ENCODE data around the gene OXCT2.
"Not testable (repeated sequence)": the region's sequence is repeated elsewhere in the genome, so short reads cannot be mapped to it uniquely, and the experiment has no call there.

OXCT2 gene

DNA sequence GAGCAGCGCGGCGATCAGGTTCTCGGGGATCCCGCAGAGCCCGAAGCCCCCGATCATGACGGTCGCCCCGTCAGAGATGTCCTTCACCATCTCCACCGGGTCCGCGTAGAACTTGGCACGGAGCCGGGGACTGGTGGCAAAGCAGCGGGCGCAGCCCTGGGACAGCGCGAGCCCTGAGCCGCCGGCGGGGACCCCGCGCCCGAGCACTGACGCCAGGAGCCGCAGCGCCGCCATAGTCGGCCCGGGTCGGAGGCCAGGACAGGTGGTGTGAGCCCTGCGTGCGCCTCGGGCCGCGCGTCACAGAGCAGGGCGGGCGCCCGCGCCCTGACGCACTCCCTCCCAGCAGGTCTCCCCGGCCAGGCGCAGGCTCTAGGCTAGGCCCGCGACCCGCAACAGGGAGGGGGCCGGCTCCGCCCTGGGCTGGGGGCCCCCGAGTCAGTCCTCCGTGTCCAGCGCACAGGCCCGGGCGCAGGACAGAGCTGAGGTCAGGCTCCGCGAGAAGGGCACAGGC, at the start of gene OXCT2:
TSS of gene OXCT2 (minus strand) at position 327 of the 511 bp plus-strand sequence. CDS start at position 234, 93 bp downstream.
- H3K9me3 Mint-ChIP-seq (ENCODE audit: low read depth); H3K27ac Mint-ChIP-seq; H3K4me1 Mint-ChIP-seq (ENCODE audit: low read depth); H3K27me3 Mint-ChIP-seq; H3K36me3 Mint-ChIP-seq: not testable (repeated sequence)
- H3K4me3 Mint-ChIP-seq: peak within 1 kb of the TSS; percentile 75

DNA sequence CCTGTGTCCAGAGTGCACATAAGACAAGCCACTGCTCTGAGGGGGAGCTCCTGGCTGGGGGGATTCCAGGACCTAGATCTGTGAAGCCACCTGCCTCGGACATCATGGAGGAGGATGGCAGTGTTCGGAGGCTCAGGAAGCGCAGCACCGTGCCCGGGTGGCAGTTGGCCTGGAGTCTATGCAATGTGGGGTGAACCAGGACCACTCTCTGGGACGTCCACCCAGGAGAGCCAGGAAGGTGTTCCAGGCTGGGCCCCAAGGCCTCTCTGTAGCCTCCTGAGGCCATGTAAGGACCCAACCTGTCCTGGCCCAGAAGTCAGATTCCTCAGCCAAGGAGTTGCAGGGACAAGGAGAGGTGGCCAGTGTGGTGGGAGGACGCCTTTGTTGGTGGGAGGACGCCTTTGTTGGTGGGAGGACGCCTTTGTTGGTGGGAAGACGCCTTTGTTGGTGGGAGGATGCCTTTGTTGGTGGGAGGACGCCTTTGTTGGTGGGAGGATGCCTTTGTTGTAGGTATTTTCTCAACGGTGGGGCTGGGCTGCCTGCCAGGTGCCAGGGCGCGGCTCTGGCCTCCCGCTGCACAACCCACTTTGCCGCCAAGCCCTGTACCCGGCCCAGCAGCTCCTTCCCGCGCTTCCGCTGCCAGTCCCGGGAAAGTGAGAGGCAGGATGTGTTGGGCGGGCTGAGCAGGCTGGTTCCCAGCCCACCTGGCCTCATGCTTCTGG, 48.1 kb upstream of the OXCT2 start:
- no peak overlapping the region for H3K4me3 Mint-ChIP-seq
- no peaks in the 10 kb centered on the region for H3K36me3 Mint-ChIP-seq
- no peaks in the 10 kb centered on the region for H3K9me3 Mint-ChIP-seq (ENCODE audit: low read depth)

DNA sequence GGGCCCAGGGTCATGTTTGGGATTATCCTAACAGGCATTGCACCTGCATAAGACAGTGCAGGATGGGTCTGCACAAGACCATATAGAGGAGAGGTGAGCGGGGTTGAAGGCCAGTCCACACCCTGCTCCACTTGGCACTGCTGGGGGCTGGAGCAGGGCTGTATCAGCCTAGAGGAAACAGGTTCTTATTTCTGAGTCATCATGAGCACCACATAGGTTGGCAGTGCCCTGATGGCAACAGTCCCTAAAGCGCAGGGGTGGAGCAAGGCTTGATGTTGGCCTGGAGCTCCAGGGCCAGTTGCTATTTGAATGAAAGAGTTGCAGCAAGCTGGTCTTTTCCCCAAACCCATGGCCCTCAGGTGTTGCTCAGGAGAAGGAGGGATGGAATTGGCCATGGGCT, 47.3 kb upstream of the OXCT2 start:
- Mint-ChIP-seq H3K9me3 (ENCODE audit: low read depth) (no peaks in the 10 kb centered on the region), H3K4me1 (ENCODE audit: low read depth) (peaks cover 22% of the 10 kb centered on the region), H3K27ac (no peak overlapping the region), H3K36me3 (no peaks in the 10 kb centered on the region), H3K4me3 (no peak overlapping the region), H3K27me3 (peaks cover 14% of the 10 kb centered on the region)

More for the DNA sequence above, 48.1 kb upstream of the OXCT2 start:
- H3K27me3 Mint-ChIP-seq: peaks cover 15% of the 10 kb centered on the region
- H3K27ac Mint-ChIP-seq: no peak overlapping the region
- peaks cover 22% of the 10 kb centered on the region for H3K4me1 Mint-ChIP-seq (ENCODE audit: low read depth)

DNA sequence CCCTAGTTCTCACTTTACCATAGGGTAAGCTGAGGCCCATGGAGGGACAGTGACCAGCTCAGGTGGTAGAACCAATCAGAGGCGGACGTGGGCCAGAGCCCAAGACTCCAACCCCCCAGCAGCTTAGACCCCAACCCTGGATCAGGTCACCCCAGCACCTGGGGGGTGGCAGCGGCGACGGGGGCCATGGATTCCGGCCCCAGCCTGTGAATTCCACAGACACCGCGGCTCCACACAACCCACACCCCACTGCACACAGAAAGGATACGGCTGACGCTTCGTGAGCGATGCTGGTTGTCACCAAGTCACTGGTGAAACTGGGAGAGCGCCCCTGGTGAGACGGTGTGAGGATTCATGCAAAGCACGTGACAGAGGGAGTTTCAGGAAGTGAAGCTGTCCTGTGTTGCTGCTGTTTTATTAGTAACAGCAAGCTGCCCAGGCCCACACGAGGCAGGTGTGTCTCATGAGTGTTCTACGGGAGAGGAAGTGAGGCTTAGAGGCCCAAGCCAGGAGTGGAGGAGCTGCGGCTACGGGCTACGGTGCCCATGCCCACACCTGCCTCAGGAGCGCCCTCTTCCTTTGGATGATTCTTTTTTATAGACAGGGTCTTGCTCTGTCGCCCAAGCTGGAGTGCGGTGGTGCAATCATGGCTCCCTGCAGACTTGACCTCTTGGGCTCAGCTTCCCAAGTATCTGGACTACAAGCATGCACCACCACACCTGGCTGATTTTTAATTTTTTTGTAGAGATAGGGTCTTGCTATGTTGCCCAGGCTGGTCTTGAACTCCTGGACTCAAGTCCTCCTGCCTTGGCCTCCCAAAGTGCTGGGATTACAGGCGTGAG, 46.2 kb upstream of the OXCT2 start:
- Mint-ChIP-seq H3K4me1 (ENCODE audit: low read depth) (peaks cover 22% of the 10 kb centered on the region), H3K4me3 (peak overlapping the region; percentile 61), H3K27me3 (peaks cover 15% of the 10 kb centered on the region), H3K27ac (peak overlapping the region; percentile 64)
- H3K9me3 Mint-ChIP-seq (ENCODE audit: low read depth); H3K36me3 Mint-ChIP-seq: not testable (repeated sequence)

DNA sequence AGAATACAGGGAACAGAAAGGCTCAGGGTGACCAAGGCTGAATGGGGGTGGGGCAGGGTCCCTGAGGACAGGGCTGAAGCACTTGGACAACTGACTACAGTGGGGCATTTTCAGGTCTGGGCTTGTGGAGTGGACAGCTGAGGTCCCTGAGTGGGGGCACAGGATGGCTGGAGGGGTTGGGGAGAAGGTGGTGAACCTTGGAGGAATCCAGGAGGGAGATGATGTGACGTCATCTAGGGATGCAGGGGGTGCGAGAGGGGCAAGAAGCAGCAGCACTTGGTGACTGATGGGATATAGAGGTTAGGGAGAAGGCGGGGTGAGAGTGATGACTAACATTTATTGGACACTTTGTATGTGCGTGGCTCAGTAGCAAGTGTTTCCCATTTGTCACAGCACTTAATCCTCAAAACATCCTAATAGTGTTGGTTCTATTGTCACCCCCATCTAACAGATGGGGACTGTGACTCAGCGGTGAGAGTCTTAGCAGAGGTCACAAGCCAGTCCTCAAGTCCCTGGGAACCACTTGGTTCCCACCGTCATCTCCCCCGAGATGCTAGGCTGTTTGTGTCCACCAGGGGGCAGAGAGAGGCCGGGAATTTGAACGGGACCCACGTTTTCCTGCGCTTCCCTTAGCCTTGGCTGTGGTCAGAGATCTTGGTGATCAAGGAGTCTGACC, 45.4 kb upstream of the OXCT2 start:
- peaks cover 22% of the 10 kb centered on the region for H3K4me1 Mint-ChIP-seq (ENCODE audit: low read depth)
- H3K4me3 Mint-ChIP-seq: peak overlapping the region; percentile 61
- H3K36me3 Mint-ChIP-seq: no peaks in the 10 kb centered on the region
- H3K27ac Mint-ChIP-seq: no peak overlapping the region
- no peaks in the 10 kb centered on the region for H3K9me3 Mint-ChIP-seq (ENCODE audit: low read depth)
- H3K27me3 Mint-ChIP-seq: peaks cover 15% of the 10 kb centered on the region

DNA sequence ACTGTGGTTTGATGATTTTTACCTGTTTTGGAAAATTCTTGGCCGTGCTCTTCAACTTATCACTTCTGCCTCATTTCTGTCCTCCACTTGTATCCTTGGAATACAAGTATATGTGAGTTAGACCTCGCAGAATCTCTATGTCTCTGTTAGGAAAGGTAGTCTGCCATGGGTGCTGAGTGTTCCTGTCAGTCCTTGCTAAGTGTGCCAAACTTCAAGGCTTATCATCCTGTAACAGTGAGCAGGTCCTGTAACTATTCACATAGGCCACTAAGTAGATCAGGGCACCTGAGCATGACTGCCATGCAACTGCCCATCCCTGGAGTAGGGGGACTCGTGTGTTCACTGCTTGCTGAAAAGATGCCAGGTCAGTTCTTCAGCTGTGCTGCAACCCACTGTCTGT, 41.8 kb upstream of the OXCT2 start:
- Mint-ChIP-seq H3K4me3 (no peak overlapping the region), H3K27ac (no peak overlapping the region), H3K9me3 (ENCODE audit: low read depth) (no peaks in the 10 kb centered on the region), H3K36me3 (no peaks in the 10 kb centered on the region), H3K27me3 (peaks cover 12% of the 10 kb centered on the region), H3K4me1 (ENCODE audit: low read depth) (peaks cover 12% of the 10 kb centered on the region)

DNA sequence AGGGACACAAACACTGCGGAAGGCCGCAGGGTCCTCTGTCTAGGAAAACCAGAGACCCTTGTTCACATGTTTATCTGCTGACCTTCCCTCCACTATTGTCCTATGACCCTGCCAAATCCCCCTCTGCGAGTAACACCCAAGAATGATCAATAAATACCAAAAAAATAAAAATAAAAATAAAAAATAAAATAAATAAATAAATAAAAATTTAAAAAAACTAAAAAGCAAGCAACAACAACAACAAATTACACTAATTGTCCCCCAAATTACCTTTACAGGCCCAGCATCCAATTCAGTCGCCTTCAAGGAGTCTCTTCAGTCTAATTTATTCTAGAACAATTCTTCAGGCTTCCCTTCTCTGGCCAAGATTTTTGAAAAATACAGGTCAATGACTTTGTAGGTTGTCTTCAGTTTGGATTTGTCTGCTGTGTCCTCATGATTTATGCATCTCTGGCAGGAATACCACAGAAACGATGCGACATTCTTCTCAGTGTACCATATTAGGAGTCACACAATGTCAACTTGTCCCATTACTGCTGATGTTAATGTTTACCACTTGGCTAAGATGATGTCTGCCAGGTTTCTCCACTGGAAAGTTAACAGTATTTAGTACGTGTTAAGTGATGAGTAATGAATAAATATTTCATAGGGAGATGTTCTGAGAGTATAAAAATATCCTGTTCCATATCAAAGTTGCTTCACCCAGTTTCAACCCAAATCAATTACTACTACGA, 37.8 kb upstream of the OXCT2 start:
- peaks cover 3% of the 10 kb centered on the region for H3K27me3 Mint-ChIP-seq
- peaks cover 10% of the 10 kb centered on the region for H3K9me3 Mint-ChIP-seq (ENCODE audit: low read depth)
- no peak overlapping the region for H3K27ac Mint-ChIP-seq
- no peaks in the 10 kb centered on the region for H3K4me1 Mint-ChIP-seq (ENCODE audit: low read depth)
- H3K36me3 Mint-ChIP-seq: peaks cover 9% of the 10 kb centered on the region
- H3K4me3 Mint-ChIP-seq: no peak overlapping the region

DNA sequence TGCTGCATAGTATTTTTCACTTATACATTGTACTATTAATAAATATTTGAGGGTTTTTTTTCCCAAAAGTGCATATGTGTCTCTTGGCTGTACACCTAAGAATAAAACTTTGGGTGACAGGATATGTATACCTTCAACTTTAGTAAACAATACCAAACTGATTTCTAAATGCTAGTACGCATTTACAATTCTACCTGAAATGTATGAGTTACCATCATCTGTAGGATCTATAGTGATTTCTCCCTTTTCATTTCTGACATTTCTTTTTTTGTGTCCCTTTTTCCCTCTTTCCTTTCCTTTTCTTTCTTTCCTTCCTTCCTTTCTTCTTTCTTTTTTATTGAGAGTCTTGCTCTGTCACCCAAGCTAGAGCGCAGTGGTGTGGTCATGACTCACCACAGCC, 34.2 kb upstream of the OXCT2 start:
- Mint-ChIP-seq H3K9me3 (ENCODE audit: low read depth) (peaks cover 10% of the 10 kb centered on the region), H3K27ac (no peak overlapping the region), H3K36me3 (peaks cover 9% of the 10 kb centered on the region), H3K4me1 (ENCODE audit: low read depth) (no peaks in the 10 kb centered on the region), H3K27me3 (no peaks in the 10 kb centered on the region), H3K4me3 (no peak overlapping the region)

DNA sequence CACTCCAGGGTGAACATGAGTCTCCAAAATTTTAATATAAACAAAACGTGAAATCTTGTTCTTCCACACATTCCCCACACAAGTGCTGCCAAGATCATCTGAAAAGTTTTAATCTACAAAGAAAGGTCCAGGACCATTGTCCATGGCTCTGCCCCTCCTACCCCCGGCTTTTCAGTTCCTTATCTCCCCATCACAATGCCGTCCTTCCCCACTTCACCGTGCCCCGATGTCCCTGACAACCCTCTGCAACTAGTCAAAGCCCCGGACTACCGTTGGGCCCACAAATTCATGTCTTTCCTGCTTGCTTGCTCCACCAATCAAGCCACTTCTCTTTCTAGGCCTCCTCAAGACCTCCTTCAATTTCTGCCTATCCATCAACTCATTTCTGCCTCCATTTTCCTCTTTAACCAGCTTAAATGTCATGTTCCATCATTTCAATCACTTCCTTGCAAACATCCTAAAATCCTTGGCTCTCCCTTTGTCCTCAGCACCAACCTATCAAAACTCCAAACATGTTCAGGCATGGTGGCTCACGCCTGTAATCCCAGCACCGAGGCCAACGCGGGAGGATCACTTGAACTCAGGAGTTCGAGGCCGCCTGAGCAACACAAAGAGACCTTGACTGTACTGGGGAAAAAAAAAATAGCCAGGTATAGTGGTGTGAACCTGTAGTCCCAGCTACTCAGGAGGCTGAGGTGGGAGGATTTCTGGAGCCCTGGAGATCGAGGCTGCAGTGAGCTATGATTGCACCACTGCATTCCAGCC, 31.5 kb upstream of the OXCT2 start:
- Mint-ChIP-seq H3K9me3 (ENCODE audit: low read depth) (peaks cover 10% of the 10 kb centered on the region), H3K27me3 (no peaks in the 10 kb centered on the region), H3K27ac (no peak overlapping the region), H3K4me3 (no peak overlapping the region), H3K36me3 (peaks cover 9% of the 10 kb centered on the region), H3K4me1 (ENCODE audit: low read depth) (peaks cover 10% of the 10 kb centered on the region)

DNA sequence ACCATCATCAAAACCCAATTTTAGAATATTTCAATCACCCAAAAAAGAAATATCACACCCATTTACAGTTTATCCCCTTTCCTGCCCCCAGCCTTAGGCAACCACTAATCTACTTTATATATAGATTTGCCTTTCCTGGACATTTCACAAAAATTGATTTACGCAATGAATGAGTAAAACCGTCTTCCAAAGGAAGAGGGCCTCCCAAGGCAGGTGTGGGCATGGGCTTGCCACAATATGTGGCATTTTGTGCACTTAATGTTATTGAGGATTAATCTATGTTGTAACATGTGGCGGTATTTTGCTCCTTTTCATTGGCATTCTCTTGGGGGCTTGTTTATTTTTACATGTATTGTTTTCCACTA, 29.3 kb upstream of the OXCT2 start:
- Mint-ChIP-seq H3K36me3 (peaks cover 6% of the 10 kb centered on the region), H3K27ac (no peak overlapping the region), H3K9me3 (ENCODE audit: low read depth) (peaks cover 8% of the 10 kb centered on the region), H3K4me3 (no peak overlapping the region), H3K4me1 (ENCODE audit: low read depth) (peaks cover 10% of the 10 kb centered on the region), H3K27me3 (no peaks in the 10 kb centered on the region)

DNA sequence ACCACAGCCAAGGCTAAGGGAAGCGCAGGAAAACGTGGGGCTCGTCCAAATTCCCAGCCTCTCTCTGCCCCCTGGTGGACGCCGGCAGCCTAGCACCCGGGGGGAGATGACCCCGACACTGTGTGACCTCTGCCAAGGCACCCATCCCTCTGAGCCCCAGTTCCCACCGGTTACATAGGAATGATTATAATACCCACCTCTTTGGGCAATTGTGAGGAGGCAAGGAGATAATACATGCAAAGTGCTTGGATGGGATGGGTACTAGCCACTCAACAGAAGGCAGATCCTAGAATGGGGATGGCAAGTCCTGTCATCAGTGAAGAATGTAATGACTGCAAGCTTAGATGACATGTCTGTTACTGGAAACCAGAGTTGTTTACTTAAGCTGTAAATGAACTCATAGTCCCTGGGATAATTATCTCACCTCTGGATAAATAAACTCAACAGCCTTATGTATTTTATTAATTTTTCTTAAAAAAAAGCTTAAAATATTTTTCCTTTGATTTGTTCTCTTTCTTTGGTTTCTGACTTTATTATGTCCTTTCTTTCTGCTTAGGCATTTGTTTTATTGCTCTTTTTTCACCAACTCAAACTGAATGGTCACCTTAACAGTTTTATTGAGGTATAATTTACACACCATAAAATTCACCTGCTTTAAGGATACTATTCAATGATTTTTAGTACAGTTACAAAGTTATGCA, 28.8 kb upstream of the OXCT2 start:
- Mint-ChIP-seq H3K4me1 (ENCODE audit: low read depth) (peaks cover 10% of the 10 kb centered on the region), H3K4me3 (peak overlapping the region; percentile 69), H3K9me3 (ENCODE audit: low read depth) (peaks cover 3% of the 10 kb centered on the region), H3K36me3 (peaks cover 2% of the 10 kb centered on the region), H3K27ac (no peak overlapping the region), H3K27me3 (no peaks in the 10 kb centered on the region)

DNA sequence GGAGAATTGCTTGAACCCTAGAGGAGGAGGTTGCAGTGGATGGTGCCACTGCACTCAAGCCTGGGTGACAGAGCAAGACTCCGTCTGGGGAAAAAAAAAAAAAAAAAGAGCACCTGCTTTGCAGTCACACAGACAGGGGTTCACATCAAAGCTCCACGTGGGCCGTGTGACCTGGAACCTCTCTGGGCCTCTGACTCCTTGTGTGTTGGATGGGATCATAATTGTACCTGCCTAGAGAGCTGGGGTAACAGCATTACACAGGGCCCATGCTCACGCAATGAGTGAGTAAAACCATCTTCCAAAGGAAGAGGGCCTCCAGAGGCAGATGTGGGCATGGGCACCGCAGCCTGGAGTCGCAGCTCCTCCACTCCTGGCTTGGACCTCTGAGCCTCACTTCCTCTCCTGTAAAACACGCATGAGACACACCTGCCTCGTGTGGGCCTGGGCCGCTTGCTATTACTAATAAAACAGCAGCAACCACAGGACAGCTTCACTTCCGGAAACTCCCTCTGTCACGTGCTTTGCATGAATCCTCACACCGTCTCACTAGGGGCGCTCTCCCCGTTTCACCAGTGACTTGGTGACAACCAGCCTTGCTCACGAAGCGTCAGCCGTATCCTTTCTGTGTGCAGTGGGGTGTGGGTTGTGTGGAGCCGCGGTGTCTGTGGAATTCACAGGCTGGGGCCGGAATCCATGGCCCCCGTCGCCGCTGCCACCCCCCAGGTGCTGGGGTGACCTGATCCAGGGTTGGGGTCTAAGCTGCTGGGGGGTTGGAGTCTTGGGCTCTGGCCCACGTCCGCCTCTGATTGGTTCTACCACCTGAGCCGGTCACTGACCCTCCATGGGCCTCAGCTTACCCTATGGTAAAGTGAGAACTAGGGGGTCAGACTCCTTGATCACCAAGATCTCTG, 28.0 kb upstream of the OXCT2 start:
- H3K36me3 Mint-ChIP-seq; H3K9me3 Mint-ChIP-seq (ENCODE audit: low read depth); H3K4me1 Mint-ChIP-seq (ENCODE audit: low read depth); H3K27me3 Mint-ChIP-seq: not testable (repeated sequence)
- peak overlapping the region; percentile 69 for H3K4me3 Mint-ChIP-seq
- peak overlapping the region; percentile 85 for H3K27ac Mint-ChIP-seq

DNA sequence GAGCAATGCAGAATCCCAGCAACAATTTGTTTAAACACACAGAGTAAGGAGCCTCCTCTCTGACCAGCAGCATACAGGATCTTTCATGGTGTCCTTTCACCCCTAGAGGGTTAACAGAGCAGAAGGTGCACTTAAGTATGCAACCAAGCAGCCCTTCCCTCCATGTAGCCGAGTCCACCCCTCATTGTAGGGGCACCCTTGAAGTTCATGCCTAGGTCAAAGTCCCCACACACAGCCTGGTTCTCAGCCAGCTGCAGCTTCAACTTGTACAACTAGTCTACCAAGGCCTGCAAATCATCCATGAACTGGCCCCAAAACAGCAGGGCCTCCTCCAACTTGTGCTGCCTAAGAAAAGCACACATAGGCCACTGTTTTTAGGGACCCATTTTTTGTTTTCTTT, 24.5 kb upstream of the OXCT2 start:
- Mint-ChIP-seq H3K36me3 (no peaks in the 10 kb centered on the region), H3K4me1 (ENCODE audit: low read depth) (peaks cover 17% of the 10 kb centered on the region), H3K4me3 (no peak overlapping the region), H3K9me3 (ENCODE audit: low read depth) (no peaks in the 10 kb centered on the region), H3K27ac (no peak overlapping the region), H3K27me3 (peaks cover 12% of the 10 kb centered on the region)

All from activated naive CD8-positive, alpha-beta T cell (primary cell).